A673 (cell line): ENCODE measurements around the gene GABPA.

Experiments used
- CTCF ChIP-seq: fragments of 300-800, 200-600 bp; sonication (generic); conservative IDR thresholded peaks from 2 replicates; pipeline ENCODE4 v1.5.1; 2017; ENCODE audit warnings: low read depth, mild to moderate bottlenecking, antibody characterized with exemption, low read length, moderate library complexity, mixed read lengths
- EZH2 ChIP-seq: fragments of 200-600 bp; sonication (generic); IDR thresholded peaks from 2 replicates; pipeline ENCODE4 v1.6.1; 2017; ENCODE audit warnings: borderline replicate concordance, low read depth, mild to moderate bottlenecking, mixed read lengths, antibody characterized with exemption, low read length; ENCODE audit not compliant: poor library complexity, severe bottlenecking

GRCh38 chr21:25818121-25818520 lies 83.3 kb downstream of the GABPA start:
- TF ChIP-seq EZH2, result no peak
- no peak for TF ChIP-seq CTCF
